ENCODE results near the gene PIEZO1.
"Not testable (repeated sequence)": the region's sequence is repeated elsewhere in the genome, so short reads cannot be mapped to it uniquely, and the experiment has no call there.

The PIEZO1 gene

GRCh38 chr16:88805340-88805715, 20.3 kb upstream of the PIEZO1 start:
- no peak for DNase-seq (ENCODE audit: low read depth in 2 of 2)

- DNase-seq (ENCODE audit: low read depth in 2 of 2), result no peak
Observed at GRCh38 chr16:88804552-88805339, 19.7 kb upstream of the PIEZO1 start.

DNA sequence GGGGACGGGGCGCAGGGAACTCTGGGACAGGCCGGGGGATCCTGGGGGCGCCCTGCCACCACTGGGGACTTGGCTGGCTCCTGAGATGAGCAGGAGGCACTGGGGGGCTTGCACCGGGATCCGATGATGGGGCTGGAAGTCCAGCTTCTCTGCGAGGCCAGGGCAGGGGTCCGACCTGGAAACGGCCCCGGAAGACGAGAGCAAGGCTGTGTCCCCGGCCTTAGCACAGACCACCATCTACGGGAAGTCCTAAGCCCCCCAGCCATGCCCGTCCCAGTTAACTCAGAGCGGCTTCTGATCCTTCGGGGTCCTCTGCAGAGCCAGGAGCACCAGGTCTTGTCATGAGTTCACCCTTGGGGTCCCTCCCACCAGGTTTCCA, 19.1 kb upstream of the PIEZO1 start:
- DNase-seq (ENCODE audit: low read depth in 2 of 2), result no peak

- DNase-seq (ENCODE audit: low read depth in 2 of 2), result peak; percentile 64 to 83
Observed at GRCh38 chr16:88803264-88803987, 18.4 kb upstream of the PIEZO1 start, which contains the start of gene CDT1. Gene CDT1, plus strand, starts transcription at chr16:88803789. Its CDS starts 43 bp downstream, at chr16:88803832.

GRCh38 chr16:88800277-88800592, 15.2 kb upstream of the PIEZO1 start:
- no peak for DNase-seq (ENCODE audit: low read depth in 2 of 2)

GRCh38 chr16:88799569-88800276, 14.7 kb upstream of the PIEZO1 start:
- DNase-seq (ENCODE audit: low read depth in 2 of 2), result no peak

GRCh38 chr16:88798772-88799455, 13.9 kb upstream of the PIEZO1 start:
- no peak for DNase-seq (ENCODE audit: low read depth in 2 of 2)

DNA sequence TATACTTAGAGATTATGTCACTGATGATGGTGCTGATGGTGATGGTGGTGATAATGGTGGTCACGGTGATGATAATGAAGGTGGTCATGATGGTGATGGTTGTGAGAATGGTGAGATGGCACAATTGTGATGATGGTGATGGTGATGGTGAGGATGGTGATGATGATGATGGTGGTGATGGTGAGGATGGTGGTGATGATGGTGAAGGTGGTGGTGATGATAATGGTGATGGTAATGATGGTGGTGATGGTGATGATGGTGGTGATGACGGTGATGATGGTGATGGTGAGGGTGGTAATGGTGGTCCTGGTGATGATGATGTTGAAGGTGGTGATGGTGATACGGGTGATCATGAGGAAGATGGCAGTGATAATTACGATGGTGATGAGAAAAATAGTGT, 13.1 kb upstream of the PIEZO1 start:
- no peak for DNase-seq (ENCODE audit: low read depth in 2 of 2)

- no peak for DNase-seq (ENCODE audit: low read depth in 2 of 2)
Observed at GRCh38 chr16:88796278-88796677, 11.3 kb upstream of the PIEZO1 start.

DNA sequence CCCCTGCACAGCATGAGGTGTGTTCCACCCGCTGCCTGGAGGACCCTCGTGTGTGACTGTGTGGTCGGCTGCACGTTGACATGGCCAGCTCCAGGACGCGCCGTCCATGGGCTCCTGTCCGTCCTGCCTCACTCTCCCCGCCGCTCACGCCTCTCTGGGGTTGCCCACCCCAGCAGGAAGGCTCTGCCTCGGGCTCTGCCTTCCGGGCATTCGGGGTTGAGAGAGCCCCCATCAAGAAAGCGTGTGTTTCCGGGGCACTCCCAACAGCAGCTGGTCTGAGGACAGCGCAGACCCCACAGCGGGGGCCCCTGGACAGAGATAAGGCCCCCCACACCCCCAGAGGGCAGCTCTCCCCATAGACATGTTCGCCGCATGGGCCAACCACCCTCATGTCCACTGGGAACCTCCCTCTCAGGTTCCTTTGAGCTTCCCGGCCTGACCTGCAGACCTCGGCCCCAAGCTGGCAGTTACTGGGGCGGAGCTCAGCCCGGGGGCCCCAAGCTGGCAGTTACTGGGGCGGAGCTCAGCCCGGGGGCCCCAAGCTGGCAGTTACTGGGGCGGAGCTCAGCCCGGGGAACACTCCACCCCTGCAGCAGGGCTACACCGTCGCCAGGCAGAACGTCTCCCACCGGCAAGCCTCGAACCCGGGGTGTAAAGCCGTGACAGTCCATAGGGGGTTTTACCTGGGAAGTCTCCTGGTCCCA, 8.4 kb upstream of the PIEZO1 start:
- DNase-seq (ENCODE audit: low read depth in 2 of 2), result no peak

DNA sequence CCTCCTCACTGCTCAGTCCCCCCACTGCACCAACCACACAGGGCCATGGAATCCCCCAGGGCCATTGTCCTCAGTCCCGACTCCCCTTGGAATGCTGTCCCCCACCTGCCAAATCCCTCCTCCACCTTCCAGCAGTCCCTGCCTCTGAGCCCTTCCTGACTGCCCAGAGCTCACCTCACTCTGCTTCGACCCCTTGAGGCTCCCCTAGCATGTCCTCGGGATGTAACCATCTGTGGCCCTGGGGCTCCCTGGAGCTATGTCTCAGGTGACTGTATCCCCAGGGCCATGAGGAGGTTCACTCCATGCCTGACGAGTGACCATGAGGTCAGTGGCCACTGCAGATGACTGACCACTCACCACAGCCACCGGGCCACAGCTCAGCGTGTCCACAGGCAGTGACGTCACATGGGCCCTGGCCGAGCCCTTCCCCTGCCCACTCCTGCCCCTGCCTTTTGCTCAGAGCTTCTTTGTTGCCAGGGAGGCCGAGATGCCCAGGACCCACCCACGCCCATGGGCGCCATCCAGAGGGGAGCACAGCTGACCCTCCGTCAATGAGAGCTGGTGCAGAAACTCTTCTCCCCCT, 7.7 kb upstream of the PIEZO1 start:
- DNase-seq (ENCODE audit: low read depth in 2 of 2), result no peak

DNA sequence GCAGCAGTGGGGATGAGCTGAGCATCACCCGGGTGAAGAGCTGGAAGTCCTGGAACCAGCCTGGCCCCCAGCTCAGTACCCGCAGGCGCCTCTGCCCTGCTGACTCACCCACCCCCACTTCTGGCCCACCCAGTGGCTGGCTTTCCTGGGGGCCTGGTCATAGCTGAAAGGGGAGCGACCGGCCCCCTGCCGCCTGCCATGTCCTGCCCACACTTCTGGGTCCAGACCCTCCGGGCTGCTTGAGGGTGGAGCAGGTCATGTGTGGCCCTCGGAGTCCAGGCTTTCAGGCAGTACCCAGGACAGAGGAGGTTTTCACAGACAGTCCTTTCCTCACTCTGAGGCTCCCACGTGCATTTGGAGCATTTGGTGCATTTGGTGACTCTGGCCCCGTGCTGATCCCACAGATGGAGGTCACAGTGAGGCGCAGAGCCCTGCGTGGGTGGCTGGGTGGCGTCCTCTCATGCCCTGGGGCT, 7.1 kb upstream of the PIEZO1 start:
- no peak for DNase-seq (ENCODE audit: low read depth in 2 of 2)

- DNase-seq (ENCODE audit: low read depth in 2 of 2), result peak in 1 of 2 donors; percentile 60
Observed at GRCh38 chr16:88790312-88791211, 5.5 kb upstream of the PIEZO1 start.

DNA sequence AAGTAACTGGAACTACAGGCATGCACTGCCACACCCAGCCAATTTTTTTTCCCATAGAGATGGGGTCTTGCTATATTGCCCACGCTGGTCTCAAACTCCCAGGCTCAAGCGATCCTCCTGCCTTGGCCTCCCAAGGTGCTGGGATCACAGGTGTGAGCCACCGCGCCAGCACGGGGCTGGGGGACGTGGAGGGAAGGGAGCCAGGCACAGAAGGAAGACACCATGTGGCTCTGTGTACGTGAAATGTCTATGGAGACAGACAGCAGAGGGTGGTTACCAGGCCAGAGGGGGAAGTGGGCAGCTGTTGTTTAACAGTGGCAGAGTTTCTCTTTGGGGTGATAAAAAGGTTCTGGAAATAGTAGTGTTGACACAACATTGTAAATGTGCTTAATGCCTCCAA, 4.6 kb upstream of the PIEZO1 start:
- no peak for DNase-seq (ENCODE audit: low read depth in 2 of 2)

DNA sequence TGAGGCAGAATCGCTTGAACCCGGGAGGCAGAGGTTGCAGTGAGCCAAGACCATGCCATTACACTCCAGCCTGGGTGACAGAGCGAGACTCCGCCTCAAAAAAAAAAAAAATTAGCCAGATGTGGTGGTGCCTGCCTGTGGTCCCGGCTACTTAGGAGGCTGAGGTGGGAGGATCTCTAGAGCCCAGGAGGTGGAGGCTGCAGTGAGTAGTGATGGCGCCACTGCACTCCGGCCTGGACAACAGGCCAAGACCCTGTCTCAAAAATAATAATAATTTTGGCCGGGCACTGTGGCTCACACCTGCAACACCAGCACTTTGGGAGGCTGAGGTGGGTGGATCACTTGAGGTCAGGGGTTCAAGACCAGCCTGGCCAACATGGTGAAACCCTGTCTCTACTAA, 3.7 kb upstream of the PIEZO1 start:
- DNase-seq (ENCODE audit: low read depth in 2 of 2), result not testable (repeated sequence)

GRCh38 chr16:88787579-88788314, 2.7 kb upstream of the PIEZO1 start:
- DNase-seq (ENCODE audit: low read depth in 2 of 2), result no peak

DNA sequence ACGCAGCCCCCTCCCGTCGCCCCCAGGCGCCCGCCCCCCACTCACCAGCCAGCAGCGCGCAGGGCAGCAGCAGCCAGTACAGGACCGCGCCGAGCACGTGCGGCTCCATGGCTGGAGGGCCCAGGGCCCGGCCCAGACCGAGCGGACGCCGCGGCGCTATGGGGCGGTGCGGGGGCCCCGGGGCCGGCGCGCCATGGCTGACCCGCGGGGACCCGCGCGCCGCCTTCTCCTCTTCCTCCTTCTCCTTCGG, 239 bp downstream of the PIEZO1 start:
- DNase-seq (ENCODE audit: low read depth in 2 of 2), result no peak

DNA sequence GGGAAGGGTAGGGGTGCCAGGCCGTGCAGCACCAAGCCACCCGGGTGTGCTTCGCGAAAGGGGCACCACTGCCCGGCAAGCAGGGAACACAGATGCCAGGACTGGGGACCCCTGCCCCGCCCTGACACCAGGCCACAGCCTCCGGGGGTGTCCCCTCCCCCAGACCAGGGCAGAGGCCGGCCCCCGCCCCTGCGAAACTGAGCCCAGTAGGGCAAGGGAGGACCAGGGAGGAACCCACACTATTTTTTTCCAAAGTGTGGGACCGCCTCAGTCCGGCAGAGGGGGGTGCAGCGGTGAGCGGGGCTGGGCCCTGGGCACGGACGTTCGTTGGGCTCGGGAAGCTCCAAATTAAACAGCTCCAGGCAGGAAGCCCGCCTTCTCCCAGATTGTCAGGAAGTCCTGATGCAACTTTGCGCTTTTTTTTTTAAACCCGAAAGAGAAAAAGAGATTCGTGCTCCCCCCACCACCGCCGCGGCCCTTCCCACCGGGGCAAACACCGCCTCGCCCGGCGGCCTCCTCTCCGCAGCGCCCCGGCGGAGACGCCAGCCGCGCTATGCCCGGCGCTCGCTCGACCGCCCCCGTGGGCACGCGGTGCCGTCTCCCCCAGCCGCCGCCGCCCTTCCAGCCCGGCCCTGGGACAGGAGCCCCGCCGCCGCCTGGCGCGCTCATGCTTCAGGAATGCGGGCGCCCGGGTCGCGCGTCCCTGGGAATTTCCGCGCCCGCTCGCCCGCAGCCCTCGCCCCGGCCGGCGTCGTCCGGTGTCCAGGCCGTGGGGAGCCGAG, 755 bp downstream of the PIEZO1 start:
- peak in 1 of 2 donors; percentile 38 for DNase-seq (ENCODE audit: low read depth in 2 of 2)
